GM04503 (cell line): ENCODE data around the gene SYDE2.
"Not testable (repeated sequence)": the region's sequence is repeated elsewhere in the genome, so short reads cannot be mapped to it uniquely, and the experiment has no call there.

ENCODE experiments used
- DNase-seq: peaks from one replicate; pipeline ENCODE4 v3.0.0-alpha.2; 2012; ENCODE audit warnings: low read depth

SYDE2 gene

GRCh38 chr1:85166351-85166750 is 34.5 kb downstream of the SYDE2 start:
- DNase-seq: no peak

- DNase-seq: no peak
Measured at GRCh38 chr1:85158910-85159309, 41.9 kb downstream of the SYDE2 start.

GRCh38 chr1:85157436-85157835 is 43.4 kb downstream of the SYDE2 start:
- no peak for DNase-seq

GRCh38 chr1:85153149-85153891 is 47.5 kb downstream of the SYDE2 start:
- no peak for DNase-seq

- DNase-seq: no peak
Measured at GRCh38 chr1:85151446-85151845, 49.4 kb downstream of the SYDE2 start.

GRCh38 chr1:85149805-85150204 is 51.0 kb downstream of the SYDE2 start:
- DNase-seq: no peak

- peak; percentile 42 for DNase-seq
Measured at GRCh38 chr1:85148524-85149250, 52.1 kb downstream of the SYDE2 start.

GRCh38 chr1:85146972-85147359 is 53.9 kb downstream of the SYDE2 start:
- DNase-seq: no peak

- not testable (repeated sequence) for DNase-seq
Measured at GRCh38 chr1:85146298-85146971, 54.4 kb downstream of the SYDE2 start.

- DNase-seq: no peak
Measured at GRCh38 chr1:85144351-85144750, 56.5 kb downstream of the SYDE2 start.

GRCh38 chr1:85142753-85143152 is 58.1 kb downstream of the SYDE2 start:
- DNase-seq: no peak

- not testable (repeated sequence) for DNase-seq
Measured at GRCh38 chr1:85138439-85138838, 62.4 kb downstream of the SYDE2 start.

GRCh38 chr1:85137660-85138059 is 63.2 kb downstream of the SYDE2 start:
- no peak for DNase-seq

GRCh38 chr1:85135392-85135798 is 65.4 kb downstream of the SYDE2 start:
- DNase-seq: no peak

- no peak for DNase-seq
Measured at GRCh38 chr1:85134583-85135391, 66.0 kb downstream of the SYDE2 start.

GRCh38 chr1:85133565-85134159 is 67.2 kb downstream of the SYDE2 start:
- DNase-seq: no peak

- no peak for DNase-seq
Measured at GRCh38 chr1:85132078-85132720, 68.6 kb downstream of the SYDE2 start.

GRCh38 chr1:85128316-85128715 is 72.5 kb downstream of the SYDE2 start:
- DNase-seq: no peak

- DNase-seq: no peak
Measured at GRCh38 chr1:85125891-85126290, 74.9 kb downstream of the SYDE2 start.

GRCh38 chr1:85124091-85124490 is 76.7 kb downstream of the SYDE2 start:
- no peak for DNase-seq

GRCh38 chr1:85122169-85122568 is 78.6 kb downstream of the SYDE2 start:
- no peak for DNase-seq
